Stimulated activated CD8-positive, alpha-beta memory T cell treated with anti-CD3 and anti-CD28 coated beads, Interleukin-2, amount 100 ng/mL, for 1 hour (primary cell): ENCODE data around the gene MRPL10.
"Not testable (repeated sequence)": the region's sequence is repeated elsewhere in the genome, so short reads cannot be mapped to it uniquely, and the experiment has no call there.

ENCODE experiments used
- DNase-seq, 2 donors: peaks; one replicate each; pipeline ENCODE4 v3.0.0-alpha.2; 2020; ENCODE audit warnings: low read depth in 2 of 2

The MRPL10 gene

DNA sequence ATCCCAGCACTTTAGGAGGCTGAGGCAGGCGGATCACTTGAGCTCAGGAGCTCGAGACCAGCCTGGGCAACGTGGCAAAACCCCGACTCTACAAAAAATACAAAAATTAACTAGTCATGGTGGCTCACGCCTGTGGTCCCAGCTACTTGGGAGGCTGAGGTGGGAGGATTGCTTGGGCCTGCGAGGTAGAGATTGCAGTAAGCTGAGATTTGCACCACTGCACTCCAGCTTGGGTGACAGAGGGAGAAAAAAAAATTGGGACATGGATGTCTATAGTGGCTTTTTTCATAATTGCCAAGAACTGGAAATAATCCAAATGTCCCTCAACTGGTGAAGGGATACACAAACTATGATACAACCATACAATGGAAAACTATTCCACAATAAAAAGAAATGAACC, 38.4 kb downstream of the MRPL10 start:
- no peak for DNase-seq

DNA sequence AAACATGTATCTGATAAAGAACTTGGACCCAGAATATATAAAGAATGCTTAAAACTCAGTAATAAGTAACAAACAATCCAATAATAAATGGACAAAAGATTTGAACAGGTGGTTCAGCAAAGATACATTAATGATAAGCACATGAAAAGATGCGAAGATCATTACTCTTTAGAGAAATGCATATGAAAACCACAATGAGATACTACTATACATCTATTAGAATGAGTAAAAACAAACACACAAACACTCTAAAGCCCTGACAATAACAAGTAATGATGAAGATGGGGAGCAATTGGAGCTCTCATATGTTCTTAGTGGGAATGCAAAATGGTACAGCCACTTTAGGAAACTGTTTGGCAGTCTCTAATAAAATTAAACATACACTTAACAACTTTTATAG, 38.9 kb downstream of the MRPL10 start:
- no peak for DNase-seq

GRCh38 chr17:47791025-47791424, 40.3 kb downstream of the MRPL10 start:
- DNase-seq, result no peak

- peak; percentile 9 to 24 for DNase-seq
These were observed 41.5 kb downstream of the MRPL10 start for GRCh38 chr17:47789611-47790561.

DNA sequence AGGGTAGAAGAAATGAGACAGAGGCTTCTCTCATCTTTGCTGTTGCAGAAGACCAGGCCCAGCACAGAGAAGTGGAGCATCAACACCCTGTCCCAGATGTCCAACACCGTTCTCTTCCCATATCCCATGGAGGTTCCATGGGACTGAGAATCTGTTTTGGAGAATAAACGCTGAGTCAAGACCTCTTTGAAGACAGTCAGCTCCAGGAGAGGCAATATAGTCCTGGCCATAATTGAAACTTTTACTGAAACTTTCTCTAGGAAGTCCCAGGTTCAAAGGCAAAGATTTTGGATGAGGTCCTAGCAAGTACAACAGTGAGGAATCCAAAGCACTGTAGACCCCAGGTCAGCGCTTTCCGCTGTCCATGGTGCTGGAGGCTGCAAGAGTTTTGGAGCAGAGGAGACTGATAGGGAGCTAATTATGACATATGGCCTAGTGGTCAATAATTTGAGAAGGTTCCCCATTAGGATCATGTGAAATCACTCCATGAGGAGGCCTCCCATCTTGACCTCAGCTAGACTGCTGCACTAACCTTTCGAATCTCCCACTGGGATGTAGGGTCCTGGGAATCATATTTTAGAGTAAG, 45.7 kb downstream of the MRPL10 start:
- no peak for DNase-seq

GRCh38 chr17:47781397-47781796, 49.9 kb downstream of the MRPL10 start:
- no peak for DNase-seq

DNA sequence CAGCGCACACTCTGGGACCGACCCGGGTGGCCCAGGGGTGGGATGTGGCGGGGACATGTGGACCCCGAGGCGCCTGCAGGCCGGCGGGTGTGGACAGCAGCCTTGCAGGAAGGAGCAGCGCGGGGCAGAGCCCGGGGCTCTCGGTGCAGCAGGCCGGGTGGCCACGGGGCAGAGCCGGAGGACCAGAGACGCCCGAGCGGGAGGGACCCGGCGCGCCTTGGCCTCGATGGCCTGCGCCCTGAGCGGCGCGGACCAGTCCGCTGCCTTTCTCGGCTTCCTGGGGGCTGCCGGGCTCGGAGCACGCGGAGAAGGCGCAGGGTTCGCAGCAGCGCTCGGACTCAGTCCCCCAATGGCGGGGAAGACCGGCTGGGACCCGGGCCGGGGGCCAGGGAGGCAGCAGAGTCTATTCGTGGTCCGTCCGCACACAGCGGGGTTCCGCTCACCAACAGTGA, 53.1 kb downstream of the MRPL10 start:
- no peak for DNase-seq

GRCh38 chr17:47776330-47777197, 54.8 kb downstream of the MRPL10 start:
- no peak for DNase-seq

- no peak for DNase-seq
These were observed 56.3 kb downstream of the MRPL10 start for GRCh38 chr17:47774987-47775580.

GRCh38 chr17:47774331-47774730, 57.0 kb downstream of the MRPL10 start:
- DNase-seq, result no peak

DNA sequence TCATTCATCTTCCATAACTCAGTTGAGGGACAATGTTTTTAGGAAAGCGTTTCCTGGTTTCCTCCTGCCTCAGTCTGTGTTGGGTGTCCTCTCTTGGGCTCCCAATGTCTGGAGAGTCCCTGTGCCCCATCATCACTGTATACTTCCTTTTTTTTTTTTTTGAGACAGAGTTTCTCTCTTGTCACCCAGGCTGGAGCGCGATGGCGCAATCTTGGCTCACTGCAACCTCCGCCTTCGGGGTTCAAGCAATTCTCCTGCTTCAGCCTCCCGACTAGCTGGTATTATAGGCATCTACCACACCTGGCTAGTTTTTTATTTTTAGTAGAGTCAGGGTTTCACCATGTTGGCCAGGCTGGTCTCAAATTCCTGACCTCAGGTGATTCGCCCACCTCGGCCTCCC, 57.7 kb downstream of the MRPL10 start:
- DNase-seq, result not testable (repeated sequence)
